NCI-H82 (cell line): ENCODE measurements around the gene USP20.
A peak's percentile ranks its signal among the peaks of the same experiment; 100 is the strongest.

Experiments
- DNase-seq: peaks from one replicate; lab custom pipeline; 2025; lab: John Stamatoyannopoulos, UW

USP20 gene

GRCh38 chr9:129823935-129824601 lies 11.2 kb upstream of the USP20 start, which contains the start of gene TOR1A:
Gene TOR1A, minus strand, starts transcription at chr9:129824136. Its CDS starts 51 bp downstream, at chr9:129824085.
- peak; percentile 96 for DNase-seq

DNA sequence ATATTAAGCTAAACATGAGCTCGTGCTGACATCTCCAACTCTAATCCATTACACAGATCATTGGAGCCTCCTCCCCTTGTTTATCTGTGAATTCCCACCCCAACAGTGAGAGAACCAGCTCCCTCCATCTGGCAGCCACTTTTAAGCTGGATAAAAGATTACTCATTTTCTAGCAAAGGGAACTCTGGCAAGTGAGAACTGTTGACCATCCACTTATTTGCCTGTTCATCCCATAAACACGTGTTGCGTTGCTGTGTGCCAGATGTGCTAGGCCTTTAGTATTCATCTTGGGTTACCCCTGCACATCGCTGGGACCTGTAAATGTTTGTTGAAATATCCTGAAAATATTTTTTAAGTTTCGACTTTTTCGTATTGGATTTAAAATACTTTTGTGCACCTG lies 8.9 kb upstream of the USP20 start:
- peak; percentile 91 for DNase-seq

- DNase-seq: no peak
These were observed 8.5 kb upstream of the USP20 start for GRCh38 chr9:129826759-129827158.

GRCh38 chr9:129828051-129828450 lies 7.2 kb upstream of the USP20 start:
- no peak for DNase-seq

DNA sequence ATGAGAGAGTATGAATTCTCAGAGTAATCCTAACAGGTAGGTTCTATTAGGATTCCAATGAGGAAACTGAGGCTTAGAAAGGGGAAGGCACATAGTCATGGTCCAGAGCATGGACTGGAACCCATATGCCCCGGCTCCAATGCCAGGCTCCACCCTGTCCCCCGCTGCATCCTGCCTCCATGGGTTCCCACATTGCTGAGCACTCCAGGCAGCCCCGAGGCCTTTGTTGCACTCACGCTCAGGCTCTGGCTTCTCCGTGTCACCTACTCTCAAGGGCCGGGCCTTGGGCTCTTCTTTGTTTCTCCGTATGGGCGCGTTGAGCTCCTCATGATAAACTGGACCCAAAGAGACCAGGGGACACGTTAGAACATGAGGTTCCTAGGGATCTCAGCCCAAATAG lies 6.3 kb upstream of the USP20 start:
- no peak for DNase-seq

DNA sequence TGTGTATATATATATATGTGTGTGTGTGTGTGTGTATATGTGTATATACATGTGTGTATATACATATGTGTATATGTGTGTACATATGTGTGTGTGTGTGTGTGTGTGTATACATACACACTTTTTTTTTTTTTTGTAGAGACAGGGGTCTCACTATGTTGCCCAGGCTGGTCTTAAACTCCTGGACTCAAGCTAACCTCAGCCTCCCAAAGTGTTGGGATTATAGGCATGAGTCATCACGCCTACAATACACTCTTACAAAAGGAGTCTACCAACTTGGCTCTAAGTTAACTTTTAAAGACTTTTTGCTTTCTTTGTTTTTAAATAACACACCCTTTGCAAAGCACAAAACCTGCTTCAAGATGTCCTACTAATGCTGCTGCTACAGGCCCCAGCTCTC lies 2.3 kb upstream of the USP20 start:
- DNase-seq: no peak

DNA sequence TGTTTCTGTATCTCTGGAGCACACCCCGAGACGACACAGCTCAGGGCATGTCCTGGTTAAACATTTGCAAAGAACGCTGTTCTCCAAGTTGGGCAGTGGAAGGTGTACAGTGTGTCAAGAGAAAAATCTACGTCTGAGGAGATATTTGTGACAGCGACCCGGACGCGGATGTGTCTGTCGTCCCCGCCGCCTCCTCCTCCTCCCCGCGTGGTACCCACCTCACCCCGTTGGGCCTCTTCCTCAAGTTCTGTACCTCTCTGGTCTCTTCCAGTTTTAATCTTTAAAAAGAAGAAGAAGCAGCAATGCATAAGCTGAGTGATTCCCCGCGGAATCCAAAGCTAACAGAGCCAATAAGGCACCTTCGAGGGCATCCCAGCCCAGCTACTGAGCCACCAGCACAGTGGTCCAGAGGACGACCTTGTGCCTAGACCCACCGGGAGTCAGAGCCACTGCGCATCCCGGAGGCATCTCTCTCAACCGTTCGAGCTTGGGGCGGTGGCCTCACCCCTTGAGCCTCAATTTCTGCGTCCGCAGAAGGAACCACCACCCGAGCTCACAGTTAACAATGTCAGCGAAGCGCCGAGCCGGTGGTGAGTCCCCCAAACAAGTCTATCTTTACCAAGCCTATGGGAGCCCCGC lies 650 bp upstream of the USP20 start:
- DNase-seq: peak; percentile 49

- no peak for DNase-seq
These were observed 584 bp downstream of the USP20 start for GRCh38 chr9:129835860-129836223.

DNA sequence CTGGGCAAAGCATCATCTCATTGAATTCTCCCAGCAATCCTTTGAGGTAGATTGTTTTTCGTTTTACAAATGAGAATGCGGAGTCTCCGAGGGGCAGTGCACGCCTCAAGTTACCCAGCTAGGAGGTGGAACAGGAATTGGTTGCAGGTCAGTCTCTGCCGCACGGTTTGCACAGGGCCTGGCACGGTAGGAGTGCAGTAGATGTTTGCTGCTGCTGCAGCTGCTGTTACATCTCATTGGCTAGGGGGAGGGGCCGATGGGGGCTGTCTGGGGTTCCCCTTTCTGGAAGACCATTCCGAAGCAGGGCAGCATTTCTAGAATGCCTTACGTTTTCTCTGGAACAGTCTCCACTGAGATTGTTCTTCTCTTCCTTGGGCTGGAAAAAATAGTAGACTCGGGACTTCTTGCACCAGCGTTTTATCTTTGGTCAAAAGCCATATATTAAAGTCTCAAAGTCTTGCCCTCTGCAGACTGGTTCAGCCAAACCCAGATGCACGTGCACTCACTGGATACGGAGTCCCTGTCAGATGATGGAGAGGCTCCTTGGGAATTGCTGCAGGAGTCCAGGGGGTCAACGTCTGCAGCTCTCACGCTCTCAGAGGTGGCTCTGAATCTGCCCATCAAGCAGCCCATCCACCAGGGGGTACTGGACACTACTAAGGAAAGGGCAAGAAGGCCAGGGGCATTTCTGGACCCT lies 1.2 kb downstream of the USP20 start:
- DNase-seq: no peak

- DNase-seq: no peak
These were observed 3.5 kb downstream of the USP20 start for GRCh38 chr9:129838707-129839259.

DNA sequence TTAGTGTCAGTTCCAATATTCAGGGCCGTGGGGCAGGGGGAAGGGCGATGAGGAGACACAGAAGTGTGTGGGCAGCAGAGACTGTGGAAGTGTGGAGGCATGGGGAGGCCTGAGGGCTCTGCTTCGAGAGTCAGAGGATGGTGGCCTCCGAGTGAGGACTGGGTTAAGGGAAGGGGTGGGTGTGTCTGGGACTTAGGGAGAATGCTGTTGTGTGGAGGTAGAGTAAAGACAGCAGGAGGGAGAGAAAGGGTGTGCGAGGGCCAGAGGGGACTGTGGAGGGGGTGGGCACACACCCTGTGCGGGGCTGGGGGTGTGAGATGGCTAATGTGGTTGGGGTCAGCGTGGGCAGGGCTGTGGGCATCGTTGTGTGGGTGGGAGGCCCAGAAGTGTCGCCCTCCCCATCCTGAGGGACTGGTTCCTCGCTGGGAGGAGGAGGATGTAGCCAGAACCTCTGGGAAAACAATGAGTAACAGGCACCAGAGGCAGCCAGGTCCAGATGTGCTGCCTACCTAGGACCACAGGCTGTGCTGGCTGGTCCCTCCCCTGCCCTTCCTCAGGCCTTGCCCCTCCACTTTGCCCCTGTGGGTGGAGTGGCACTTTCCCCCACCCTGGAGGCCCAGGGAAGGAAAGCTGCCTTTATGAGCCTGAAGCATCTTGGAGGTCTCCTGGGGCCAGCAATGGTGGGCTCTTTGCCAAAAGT lies 4.2 kb downstream of the USP20 start:
- no peak for DNase-seq

- DNase-seq: no peak
These were observed 4.8 kb downstream of the USP20 start for GRCh38 chr9:129840034-129840433.

DNA sequence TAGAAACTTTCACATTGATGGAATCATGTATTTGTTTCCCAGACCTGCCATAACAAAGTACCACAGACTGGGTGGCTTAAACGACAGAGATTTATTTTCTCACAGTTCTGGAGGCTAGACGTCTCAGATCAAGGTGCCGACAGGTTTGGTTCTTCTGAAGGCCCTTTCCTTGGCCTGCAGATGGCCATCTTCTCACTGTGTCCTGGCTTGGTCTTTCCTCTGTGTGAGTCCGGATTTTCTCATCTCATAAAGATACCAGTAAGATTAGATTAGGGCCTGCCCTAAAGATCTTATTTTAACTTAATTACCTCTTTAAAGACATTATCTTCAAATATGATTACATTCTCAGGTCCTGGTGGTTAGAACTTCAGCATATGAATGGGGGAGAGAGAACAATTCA lies 5.8 kb downstream of the USP20 start:
- DNase-seq: peak; percentile 74

- peak; percentile 87 for DNase-seq
These were observed 10.1 kb downstream of the USP20 start for GRCh38 chr9:129845373-129845772.

DNA sequence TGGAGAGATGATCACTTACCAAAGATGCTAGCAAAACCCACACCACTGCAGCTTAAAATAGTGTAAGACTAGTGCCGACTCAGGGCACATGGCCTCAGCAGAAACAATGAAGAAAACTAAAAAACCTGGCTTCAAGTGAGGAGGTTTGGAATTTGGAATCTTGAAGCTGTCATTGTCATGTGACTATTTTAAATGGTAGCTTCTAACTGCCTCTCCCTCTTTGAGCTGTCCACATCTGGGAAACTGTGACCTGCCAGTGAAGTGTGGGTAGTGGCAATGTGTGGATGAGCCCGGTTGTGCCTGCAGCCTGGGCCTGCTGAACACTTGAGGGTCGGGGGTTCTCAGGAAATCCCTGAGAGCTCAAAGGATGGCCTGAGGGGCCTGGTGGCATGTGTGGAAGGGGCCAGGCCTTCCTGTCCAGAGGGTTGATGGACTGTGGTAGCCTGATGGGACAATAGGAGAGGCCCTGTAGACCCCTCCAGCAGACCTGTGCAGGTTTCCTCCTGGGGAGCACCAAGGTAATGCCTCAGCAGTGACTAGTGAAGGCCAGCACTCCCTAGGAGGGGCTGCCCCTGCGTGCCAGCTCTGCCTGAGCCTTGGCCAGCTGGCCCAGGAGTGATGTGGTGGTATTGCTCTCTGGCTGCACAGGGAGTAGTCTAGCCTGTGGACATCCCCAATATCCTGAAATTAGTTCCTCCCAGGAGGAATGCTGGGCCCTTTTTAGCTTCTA lies 13.6 kb downstream of the USP20 start:
- no peak for DNase-seq

- DNase-seq: no peak
These were observed 14.6 kb downstream of the USP20 start for GRCh38 chr9:129849901-129850300.

DNA sequence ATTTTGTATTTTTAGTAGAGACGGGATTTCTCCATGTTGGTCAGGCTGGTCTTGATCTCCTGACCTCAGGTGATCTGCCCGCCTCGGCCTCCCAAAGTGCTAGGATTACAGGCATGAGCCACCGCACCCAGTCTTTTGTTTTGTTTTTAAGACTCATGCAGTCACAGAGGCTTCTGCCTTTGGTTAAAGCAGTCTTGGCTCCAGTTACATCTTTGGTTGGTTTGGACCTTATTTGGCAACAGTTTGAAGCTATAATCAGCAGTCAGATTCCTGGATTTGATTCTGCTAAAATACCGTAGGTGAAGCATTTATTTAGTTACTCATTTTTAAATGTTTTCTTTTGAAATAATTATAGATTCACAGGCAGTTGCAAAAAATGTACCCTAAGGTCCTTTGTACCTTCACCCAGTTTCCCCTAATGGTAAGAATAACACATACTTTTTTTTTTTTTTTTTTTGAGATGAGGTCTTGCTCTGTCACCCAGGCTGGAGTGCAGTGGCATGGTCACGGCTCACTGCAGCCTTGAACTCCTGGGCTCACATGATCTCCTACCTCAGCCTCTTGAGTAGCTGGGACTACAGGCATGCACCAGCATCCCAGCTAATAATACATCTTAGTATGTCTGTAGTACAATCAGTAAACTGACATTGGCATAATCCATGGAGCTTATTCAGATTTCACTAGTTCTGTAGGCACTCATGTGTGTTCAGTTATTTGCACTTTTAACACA lies 15.7 kb downstream of the USP20 start:
- no peak for DNase-seq

DNA sequence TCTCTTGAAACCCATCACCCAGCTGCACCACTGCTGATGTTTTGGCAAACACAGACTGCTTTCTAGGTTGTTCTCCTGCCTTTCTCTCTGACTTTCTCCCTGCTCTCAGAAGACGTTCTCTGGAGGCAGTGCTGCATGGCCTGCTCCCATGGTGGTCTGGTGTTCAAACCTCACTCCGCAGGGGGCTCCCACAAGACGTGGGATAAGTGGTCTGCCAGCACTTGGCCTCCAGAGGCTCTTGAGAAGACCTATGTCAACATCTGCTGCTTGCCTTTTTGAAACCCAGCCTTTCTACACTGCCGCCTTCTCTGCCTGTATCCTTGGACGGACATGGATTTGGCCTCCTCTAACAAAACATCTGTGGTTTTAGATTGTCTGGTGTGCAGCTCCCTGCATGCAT lies 16.6 kb downstream of the USP20 start:
- DNase-seq: no peak

- DNase-seq: no peak
These were observed 17.3 kb downstream of the USP20 start for GRCh38 chr9:129852579-129852978.

DNA sequence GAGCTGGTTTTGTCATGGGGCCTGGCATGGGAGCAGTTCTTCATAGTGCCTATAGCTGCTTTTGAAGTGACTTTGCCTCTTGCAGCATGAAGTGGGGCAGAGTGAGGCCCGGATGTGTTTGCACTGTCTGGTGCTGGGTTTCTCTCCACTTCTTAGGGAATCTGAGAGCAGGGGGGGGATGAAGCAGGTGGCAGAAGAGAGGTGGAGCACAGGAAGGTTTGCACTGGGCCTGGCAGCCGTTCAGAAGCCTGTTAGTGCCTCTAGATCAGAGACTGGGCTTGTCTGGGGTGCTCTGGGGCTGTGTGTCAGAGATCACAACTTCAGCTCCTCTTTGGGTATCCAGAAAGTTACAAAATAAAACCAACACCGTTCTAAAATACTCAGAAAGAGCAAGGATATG lies 18.4 kb downstream of the USP20 start:
- no peak for DNase-seq

DNA sequence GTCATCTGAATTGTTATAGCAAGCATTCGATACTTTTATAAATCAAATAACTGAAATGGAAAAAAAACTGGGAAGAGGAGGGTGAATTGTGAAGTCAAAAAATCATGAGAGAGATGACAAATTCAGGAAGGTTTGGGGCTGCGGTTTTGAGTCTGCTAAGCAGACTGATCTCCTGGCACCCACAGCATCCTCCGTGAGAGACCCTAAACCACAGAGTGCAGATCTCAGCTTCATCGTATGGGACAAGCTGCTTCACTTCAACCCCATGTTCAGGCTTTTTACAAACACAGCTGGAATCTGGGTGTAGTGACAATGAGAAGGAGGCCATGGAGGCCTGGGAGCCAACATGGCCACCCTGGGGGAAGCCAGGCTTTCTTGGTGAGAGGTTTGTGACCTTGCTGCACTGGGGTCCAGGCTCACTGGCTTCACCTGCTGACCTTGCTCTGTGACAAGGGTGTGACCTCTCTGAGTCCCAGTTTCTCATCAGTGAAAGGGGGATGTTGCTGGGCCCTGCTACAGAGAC lies 19.4 kb downstream of the USP20 start:
- no peak for DNase-seq
